GM23338 (cell line): Measurements from ENCODE around the gene PAX5. TPM values are rescaled to one million over a fixed set of nuclear protein-coding genes. Genes with fewer than 3 reads are reported as not detected.

ENCODE experiments used
- ATAC-seq: fragments of 200-7000 bp; cut with Tn5 transposase; 3 replicates; pipeline ENCODE4 v1.9.1; 2020
- DNase-seq: peaks from one replicate; pipeline ENCODE4 v3.0.0-alpha.2; 2015; ENCODE audit warnings: low spot score
- H2AFZ ChIP-seq: fragments of 200-600 bp; sonication (generic); 2 replicates; pipeline ENCODE4 v1.8.0; 2016; ENCODE audit warnings: antibody characterized with exemption, mild to moderate bottlenecking, moderate library complexity
- H3F3A ChIP-seq: fragments of 200-600 bp; sonication (generic); replicated peaks from 2 replicates; pipeline ENCODE4 v1.8.0; 2017; ENCODE audit warnings: antibody characterized with exemption, mixed run types, low read depth
- H3K27ac ChIP-seq: fragments of 200-600 bp; sonication (generic); 2 replicates; pipeline ENCODE4 v1.6.1; 2016; ENCODE audit warnings: low read depth
- H3K27me3 ChIP-seq: fragments of 200-600 bp; sonication (generic); 2 replicates; pipeline ENCODE4 v1.8.0; 2016; ENCODE audit warnings: mild to moderate bottlenecking, mixed run types, moderate library complexity; ENCODE audit not compliant: insufficient read depth
- H3K36me3 ChIP-seq: fragments of 200-600 bp; sonication (generic); 2 replicates; pipeline ENCODE4 v1.8.0; 2016; ENCODE audit warnings: mild to moderate bottlenecking; ENCODE audit not compliant: insufficient read depth
- H3K4me1 ChIP-seq: fragments of 200-600 bp; sonication (generic); 2 replicates; pipeline ENCODE4 v1.8.0; 2016; ENCODE audit warnings: mild to moderate bottlenecking, moderate library complexity; ENCODE audit not compliant: insufficient read depth
- H3K4me2 ChIP-seq: fragments of 200-600 bp; sonication (generic); 2 replicates; pipeline ENCODE4 v1.7.1; 2017; ENCODE audit warnings: mixed run types
- H3K4me3 ChIP-seq: fragments of 200-600 bp; sonication (generic); 2 replicates; pipeline ENCODE4 v1.6.1; 2016; ENCODE audit warnings: mixed run types
- H3K79me2 ChIP-seq: fragments of 200-600 bp; sonication (generic); replicated peaks from 2 replicates; pipeline ENCODE4 v1.8.0; 2017; ENCODE audit warnings: mild to moderate bottlenecking; ENCODE audit not compliant: insufficient read depth
- H3K9me2 ChIP-seq: fragments of 200-600 bp; sonication (generic); 2 replicates; pipeline ENCODE4 v1.8.0; 2017; ENCODE audit not compliant: insufficient read depth
- H4K20me1 ChIP-seq: fragments of 200-600 bp; sonication (generic); replicated peaks from 2 replicates; pipeline ENCODE4 v1.8.0; 2017; ENCODE audit warnings: mild to moderate bottlenecking; ENCODE audit not compliant: insufficient read depth
- H3K27ac Mint-ChIP-seq: 2 replicates; pipeline ENCODE4 v1.8.0; 2020; ENCODE audit warnings: inconsistent platforms, mild to moderate bottlenecking, moderate library complexity, mixed read lengths
- H3K27me3 Mint-ChIP-seq: 3 replicates; pipeline ENCODE4 v1.8.0; 2022; ENCODE audit warnings: low read depth, mild to moderate bottlenecking, moderate library complexity, mixed read lengths, inconsistent platforms; ENCODE audit not compliant: insufficient read depth, poor library complexity
- H3K36me3 Mint-ChIP-seq: 3 replicates; pipeline ENCODE4 v1.8.0; 2021; ENCODE audit warnings: low read depth, mild to moderate bottlenecking, inconsistent platforms, moderate library complexity, mixed read lengths
- H3K4me1 Mint-ChIP-seq: 3 replicates; pipeline ENCODE4 v1.8.0; 2020; ENCODE audit warnings: mild to moderate bottlenecking, inconsistent platforms, mixed read lengths
- H3K4me3 Mint-ChIP-seq: 3 replicates; pipeline ENCODE4 v1.8.0; 2021; ENCODE audit warnings: moderate library complexity, mild to moderate bottlenecking, inconsistent platforms, mixed read lengths
- H3K9me3 Mint-ChIP-seq: 3 replicates; pipeline ENCODE4 v1.8.0; 2020; ENCODE audit warnings: moderate library complexity, mild to moderate bottlenecking, inconsistent platforms, mixed read lengths
- CTCF ChIP-seq, 2 experiments: fragments of 200-600 bp in 1 of 2; sonication (generic) in 1 of 2; conservative IDR thresholded peaks; 2 replicates each; pipeline versions ENCODE4 v1.5.1 to v1.6.1; 2016 to 2017; ENCODE audit warnings: antibody characterized with exemption in 2 of 2, low read depth in 2 of 2, mild to moderate bottlenecking in 2 of 2, moderate library complexity in 1 of 2
- EZH2phosphoT487 ChIP-seq: fragments of 200-600 bp; sonication (generic); IDR thresholded peaks from one replicate; pipeline ENCODE4 v1.8.1; 2018; ENCODE audit warnings: antibody characterized with exemption; ENCODE audit not compliant: unreplicated experiment
- REST ChIP-seq: IDR thresholded peaks from one replicate; pipeline ENCODE4 v1.6.1; 2018; ENCODE audit warnings: antibody characterized with exemption; ENCODE audit not compliant: unreplicated experiment
- STAT1 ChIP-seq: IDR thresholded peaks from one replicate; pipeline ENCODE4 v1.6.1; 2016; ENCODE audit warnings: antibody characterized with exemption; ENCODE audit not compliant: unreplicated experiment
- polyA plus RNA-seq: library from polyadenylated mRNA; unstranded; fragments of >200 nt; fragmentation: Nextera tagmentation; extraction: Ambion mirVana; gene quantifications from 2 replicates; pipeline ENCODE4 v1.2.1, GENCODE V29; 2016
- total RNA-seq: library from RNA; depleted of rRNA; stranded (reverse); fragments of >200 nt; shearing (Covaris generic); gene quantifications from 2 replicates; pipeline ENCODE4 v1.2.3, GENCODE V29; 2014

The PAX5 gene
- total and polyA plus RNA-seq, 2 experiments from 2014 or later = 0.17 to 0.60 TPM

GRCh38 chr9:36911601-36912412 is 122.3 kb downstream of the PAX5 start:
- Mint-ChIP-seq H3K36me3 (no peaks in the 10 kb centered on the region), H3K9me3 (no peaks in the 10 kb centered on the region), H3K27me3 (peaks cover 2% of the 10 kb centered on the region), H3K27ac (no peak overlapping the region), H3K4me3 (no peak overlapping the region), H3K4me1 (peaks cover 13% of the 10 kb centered on the region; the same call in 2 of the 3 replicates)
- H4K20me1 ChIP-seq = no peaks in the 10 kb centered on the region
- no peaks in the 10 kb centered on the region for H3K9me2 ChIP-seq
- no peaks in the 10 kb centered on the region for H3K36me3 ChIP-seq
- H3K27ac ChIP-seq = no peak overlapping the region
- H3K79me2 ChIP-seq = no peaks in the 10 kb centered on the region
- no peaks in the 10 kb centered on the region for H3F3A ChIP-seq
- no peak overlapping the region for H2AFZ ChIP-seq
- no peak overlapping the region for H3K4me3 ChIP-seq
- H3K27me3 ChIP-seq = no peaks in the 10 kb centered on the region
- ATAC-seq (no peak), DNase-seq (no peak)
- H3K4me1 ChIP-seq = peaks cover 15% of the 10 kb centered on the region
- TF ChIP-seq STAT1 = no peak
- no peak overlapping the region for H3K4me2 ChIP-seq

GRCh38 chr9:36911037-36911436 is 123.0 kb downstream of the PAX5 start:
- Histone ChIP-seq H3K36me3 (no peaks in the 10 kb centered on the region), H3K27me3 (no peaks in the 10 kb centered on the region), H3K9me2 (no peaks in the 10 kb centered on the region), H3F3A (no peaks in the 10 kb centered on the region), H3K4me3 (no peak overlapping the region), H3K27ac (no peak overlapping the region), H3K4me2 (no peak overlapping the region), H3K79me2 (no peaks in the 10 kb centered on the region), H4K20me1 (no peaks in the 10 kb centered on the region), H2AFZ (no peak overlapping the region), H3K4me1 (peaks cover 16% of the 10 kb centered on the region)
- Mint-ChIP-seq H3K27me3 (peaks cover 2% of the 10 kb centered on the region), H3K4me1 (peaks cover 16% of the 10 kb centered on the region; the same call in 2 of the 3 replicates), H3K36me3 (no peaks in the 10 kb centered on the region), H3K4me3 (no peak overlapping the region), H3K27ac (no peak overlapping the region), H3K9me3 (no peaks in the 10 kb centered on the region)
- TF ChIP-seq CTCF (conservative IDR thresholded peaks at IDR 0.05; ENCODE audit: low read depth in 2 of 2) = peak; percentile 17 to 45; a peak in 2 of 4 replicates
- no peak for TF ChIP-seq EZH2phosphoT487
- ATAC-seq (no peak; the same call in 2 of the 3 replicates), DNase-seq (no peak)

- H3K4me3 Mint-ChIP-seq = no peak overlapping the region
- no peaks in the 10 kb centered on the region for H3K36me3 Mint-ChIP-seq
- no peaks in the 10 kb centered on the region for H3K9me3 Mint-ChIP-seq
- Histone ChIP-seq H3K27ac (no peak overlapping the region), H3K36me3 (no peaks in the 10 kb centered on the region), H3K4me1 (peaks cover 8% of the 10 kb centered on the region), H2AFZ (no peak overlapping the region), H4K20me1 (no peaks in the 10 kb centered on the region), H3K4me3 (no peak overlapping the region), H3K9me2 (no peaks in the 10 kb centered on the region), H3K27me3 (no peaks in the 10 kb centered on the region), H3K4me2 (no peak overlapping the region), H3F3A (no peaks in the 10 kb centered on the region), H3K79me2 (no peaks in the 10 kb centered on the region)
- H3K4me1 Mint-ChIP-seq = peaks cover 20% of the 10 kb centered on the region
- no peak overlapping the region for H3K27ac Mint-ChIP-seq
- ATAC-seq = no peak
- no peak for DNase-seq
- peaks cover 2% of the 10 kb centered on the region for H3K27me3 Mint-ChIP-seq
- peak; percentile 54 for TF ChIP-seq REST
Observed at GRCh38 chr9:36906492-36906891, 127.6 kb downstream of the PAX5 start.
